Measurements from ENCODE around the gene HSD3B7.
"Not testable (repeated sequence)": the region's sequence is repeated elsewhere in the genome, so short reads cannot be mapped to it uniquely, and the experiment has no call there.

The HSD3B7 gene

GRCh38 chr16:31006589-31006988, 21.6 kb downstream of the HSD3B7 start:
- Histone ChIP-seq H3K27me3 (ENCODE audit: control insufficient read depth in 5 of 5, insufficient read depth in 4 of 5, low read length in 5 of 5) (peaks cover 15 to 34% (median 28%) of the 10 kb centered on the region in 5 donors), H3K9me3 (ENCODE audit: control insufficient read depth in 5 of 5, low read length in 5 of 5) (peaks cover 0 to 2% (median 0%) of the 10 kb centered on the region in 5 donors)

GRCh38 chr16:31007684-31008083, 22.7 kb downstream of the HSD3B7 start:
- Histone ChIP-seq H3K4me3 (ENCODE audit: low read depth in 1 of 5, low read length in 5 of 5) (no peak overlapping the region), H3K27me3 (ENCODE audit: control insufficient read depth in 5 of 5, insufficient read depth in 4 of 5, low read length in 5 of 5) (peaks cover 19 to 40% (median 31%) of the 10 kb centered on the region in 5 donors), H3K9ac (ENCODE audit: low read length in 5 of 5) (no peak overlapping the region), H3K36me3 (ENCODE audit: control insufficient read depth in 5 of 5, insufficient read depth in 5 of 5, low read length in 5 of 5) (no peaks in the 10 kb centered on the region), H3K27ac (ENCODE audit: low read depth, low read length) (no peak overlapping the region), H3K9me3 (ENCODE audit: control insufficient read depth in 5 of 5, low read length in 5 of 5) (peaks cover 0 to 2% (median 0%) of the 10 kb centered on the region in 5 donors), H3K4me1 (ENCODE audit: control insufficient read depth in 5 of 5, insufficient read depth in 5 of 5, low read length in 5 of 5) (peaks cover 0 to 2% (median 0%) of the 10 kb centered on the region in 5 donors)

More at GRCh38 chr16:31006589-31006988, 21.6 kb downstream of the HSD3B7 start:
- Histone ChIP-seq H3K4me1 (ENCODE audit: control insufficient read depth in 5 of 5, insufficient read depth in 5 of 5, low read length in 5 of 5) (peaks cover 0 to 13% (median 0%) of the 10 kb centered on the region in 5 donors), H3K4me3 (ENCODE audit: low read depth in 1 of 5, low read length in 5 of 5) (no peak overlapping the region), H3K36me3 (ENCODE audit: control insufficient read depth in 5 of 5, insufficient read depth in 5 of 5, low read length in 5 of 5) (no peaks in the 10 kb centered on the region), H3K27ac (ENCODE audit: low read depth, low read length) (no peak overlapping the region), H3K9ac (ENCODE audit: low read length in 5 of 5) (no peak overlapping the region)

- peaks cover 0 to 2% (median 0%) of the 10 kb centered on the region in 5 donors for H3K9me3 ChIP-seq (ENCODE audit: control insufficient read depth in 5 of 5, low read length in 5 of 5)
- H3K27me3 ChIP-seq (ENCODE audit: control insufficient read depth in 5 of 5, insufficient read depth in 4 of 5, low read length in 5 of 5) = peaks cover 19 to 40% (median 31%) of the 10 kb centered on the region in 5 donors
- H3K9ac ChIP-seq (ENCODE audit: low read length in 5 of 5) = no peak overlapping the region
- no peak overlapping the region for H3K4me3 ChIP-seq (ENCODE audit: low read depth in 1 of 5, low read length in 5 of 5)
- no peak overlapping the region for H3K27ac ChIP-seq (ENCODE audit: low read depth, low read length)
- H3K4me1 ChIP-seq (ENCODE audit: control insufficient read depth in 5 of 5, insufficient read depth in 5 of 5, low read length in 5 of 5) = no peaks in the 10 kb centered on the region
- no peaks in the 10 kb centered on the region for H3K36me3 ChIP-seq (ENCODE audit: control insufficient read depth in 5 of 5, insufficient read depth in 5 of 5, low read length in 5 of 5)
Observed at GRCh38 chr16:31008149-31008548, 23.1 kb downstream of the HSD3B7 start.

- Histone ChIP-seq H3K4me3 (ENCODE audit: low read depth in 1 of 5, low read length in 5 of 5) (no peak overlapping the region), H3K9ac (ENCODE audit: low read length in 5 of 5) (no peak overlapping the region), H3K9me3 (ENCODE audit: control insufficient read depth in 5 of 5, low read length in 5 of 5) (peaks cover 0 to 2% (median 0%) of the 10 kb centered on the region in 5 donors), H3K4me1 (ENCODE audit: control insufficient read depth in 5 of 5, insufficient read depth in 5 of 5, low read length in 5 of 5) (no peaks in the 10 kb centered on the region), H3K27ac (ENCODE audit: low read depth, low read length) (no peak overlapping the region), H3K27me3 (ENCODE audit: control insufficient read depth in 5 of 5, insufficient read depth in 4 of 5, low read length in 5 of 5) (peaks cover 19 to 40% (median 31%) of the 10 kb centered on the region in 5 donors), H3K36me3 (ENCODE audit: control insufficient read depth in 5 of 5, insufficient read depth in 5 of 5, low read length in 5 of 5) (no peaks in the 10 kb centered on the region)
Observed at GRCh38 chr16:31008551-31008950, 23.5 kb downstream of the HSD3B7 start.

GRCh38 chr16:31009120-31009519, 24.1 kb downstream of the HSD3B7 start:
- peaks cover 0 to 2% (median 0%) of the 10 kb centered on the region in 5 donors for H3K9me3 ChIP-seq (ENCODE audit: control insufficient read depth in 5 of 5, low read length in 5 of 5)
- H3K27ac ChIP-seq (ENCODE audit: low read depth, low read length) = no peak overlapping the region
- no peaks in the 10 kb centered on the region for H3K4me1 ChIP-seq (ENCODE audit: control insufficient read depth in 5 of 5, insufficient read depth in 5 of 5, low read length in 5 of 5)
- no peak overlapping the region for H3K9ac ChIP-seq (ENCODE audit: low read length in 5 of 5)
- H3K27me3 ChIP-seq (ENCODE audit: control insufficient read depth in 5 of 5, insufficient read depth in 4 of 5, low read length in 5 of 5) = peaks cover 19 to 40% (median 31%) of the 10 kb centered on the region in 5 donors
- H3K4me3 ChIP-seq (ENCODE audit: low read depth in 1 of 5, low read length in 5 of 5) = no peak overlapping the region
- H3K36me3 ChIP-seq (ENCODE audit: control insufficient read depth in 5 of 5, insufficient read depth in 5 of 5, low read length in 5 of 5) = no peaks in the 10 kb centered on the region

GRCh38 chr16:31009894-31010584, 25.0 kb downstream of the HSD3B7 start:
- H3K4me3 ChIP-seq (ENCODE audit: low read depth in 1 of 5, low read length in 5 of 5) = no peak overlapping the region
- H3K4me1 ChIP-seq (ENCODE audit: control insufficient read depth in 5 of 5, insufficient read depth in 5 of 5, low read length in 5 of 5) = no peaks in the 10 kb centered on the region
- no peak overlapping the region for H3K9ac ChIP-seq (ENCODE audit: low read length in 5 of 5)
- peaks cover 19 to 40% (median 32%) of the 10 kb centered on the region in 5 donors for H3K27me3 ChIP-seq (ENCODE audit: control insufficient read depth in 5 of 5, insufficient read depth in 4 of 5, low read length in 5 of 5)
- no peaks in the 10 kb centered on the region for H3K36me3 ChIP-seq (ENCODE audit: control insufficient read depth in 5 of 5, insufficient read depth in 5 of 5, low read length in 5 of 5)
- no peak overlapping the region for H3K27ac ChIP-seq (ENCODE audit: low read depth, low read length)
- H3K9me3 ChIP-seq (ENCODE audit: control insufficient read depth in 5 of 5, low read length in 5 of 5) = peaks cover 0 to 2% (median 0%) of the 10 kb centered on the region in 5 donors

DNA sequence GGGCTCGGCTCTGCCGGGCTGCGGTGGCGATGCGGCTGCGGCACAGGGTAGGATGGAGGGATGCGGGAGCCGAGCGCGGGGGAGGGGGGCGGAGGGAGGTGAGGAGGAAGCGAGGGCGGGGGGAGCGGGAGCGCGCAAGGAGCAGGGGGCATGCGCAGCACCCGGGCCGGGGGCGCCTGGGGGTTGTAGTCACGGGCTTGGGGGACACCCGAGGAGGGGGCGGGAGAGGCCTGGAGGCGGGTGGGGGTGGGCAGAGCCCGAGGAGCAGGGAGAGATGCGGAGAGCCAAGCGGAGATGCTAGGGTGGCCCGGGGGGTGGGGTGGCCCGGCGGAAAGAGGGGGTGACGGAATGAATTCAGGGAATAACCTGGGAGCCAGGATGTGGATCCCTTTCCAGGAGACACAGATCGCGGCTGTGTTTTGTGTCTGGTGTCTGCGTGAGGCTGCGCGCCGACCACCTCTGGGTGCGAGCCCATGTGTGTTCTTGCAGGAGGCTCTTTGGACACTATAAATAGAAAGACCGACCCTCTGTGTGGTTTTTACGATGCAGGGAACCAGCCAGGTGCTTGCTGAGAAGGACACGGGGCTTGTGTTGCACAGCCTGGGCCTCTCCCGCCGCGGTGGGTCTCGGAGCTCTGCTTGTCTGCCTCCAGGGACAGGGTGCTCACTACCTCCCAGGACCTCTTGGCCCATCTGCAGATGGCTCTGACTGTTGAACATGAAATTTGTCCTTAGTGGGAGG, 25.7 kb downstream of the HSD3B7 start, which contains the start of gene STX1B:
Gene STX1B (minus strand): TSS at position 54 of the 741 bp plus-strand sequence. CDS start 242 bp downstream, outside the sequence.
- no peaks in the 10 kb centered on the region for H3K4me1 ChIP-seq (ENCODE audit: control insufficient read depth in 5 of 5, insufficient read depth in 5 of 5, low read length in 5 of 5)
- peaks cover 0 to 2% (median 0%) of the 10 kb centered on the region in 5 donors for H3K9me3 ChIP-seq (ENCODE audit: control insufficient read depth in 5 of 5, low read length in 5 of 5)
- no peak within 1 kb of the TSS for H3K9ac ChIP-seq (ENCODE audit: low read length in 5 of 5)
- no peaks in the 10 kb centered on the region for H3K36me3 ChIP-seq (ENCODE audit: control insufficient read depth in 5 of 5, insufficient read depth in 5 of 5, low read length in 5 of 5)
- no peak within 1 kb of the TSS for H3K27ac ChIP-seq (ENCODE audit: low read depth, low read length)
- no peak within 1 kb of the TSS for H3K4me3 ChIP-seq (ENCODE audit: low read depth in 1 of 5, low read length in 5 of 5)
- H3K27me3 ChIP-seq (ENCODE audit: control insufficient read depth in 5 of 5, insufficient read depth in 4 of 5, low read length in 5 of 5) = peaks cover 19 to 40% (median 35%) of the 10 kb centered on the region in 5 donors

- not testable (repeated sequence) for H3K9me3 ChIP-seq (ENCODE audit: control insufficient read depth in 5 of 5, low read length in 5 of 5); H3K4me3 ChIP-seq (ENCODE audit: low read depth in 1 of 5, low read length in 5 of 5); H3K4me1 ChIP-seq (ENCODE audit: control insufficient read depth in 5 of 5, insufficient read depth in 5 of 5, low read length in 5 of 5); H3K36me3 ChIP-seq (ENCODE audit: control insufficient read depth in 5 of 5, insufficient read depth in 5 of 5, low read length in 5 of 5); H3K27ac ChIP-seq (ENCODE audit: low read depth, low read length); H3K9ac ChIP-seq (ENCODE audit: low read length in 5 of 5)
- H3K27me3 ChIP-seq (ENCODE audit: control insufficient read depth in 5 of 5, insufficient read depth in 4 of 5, low read length in 5 of 5) = peaks cover 19 to 39% (median 30%) of the 10 kb centered on the region in 5 donors
Observed at GRCh38 chr16:31011815-31012214, 26.8 kb downstream of the HSD3B7 start.

DNA sequence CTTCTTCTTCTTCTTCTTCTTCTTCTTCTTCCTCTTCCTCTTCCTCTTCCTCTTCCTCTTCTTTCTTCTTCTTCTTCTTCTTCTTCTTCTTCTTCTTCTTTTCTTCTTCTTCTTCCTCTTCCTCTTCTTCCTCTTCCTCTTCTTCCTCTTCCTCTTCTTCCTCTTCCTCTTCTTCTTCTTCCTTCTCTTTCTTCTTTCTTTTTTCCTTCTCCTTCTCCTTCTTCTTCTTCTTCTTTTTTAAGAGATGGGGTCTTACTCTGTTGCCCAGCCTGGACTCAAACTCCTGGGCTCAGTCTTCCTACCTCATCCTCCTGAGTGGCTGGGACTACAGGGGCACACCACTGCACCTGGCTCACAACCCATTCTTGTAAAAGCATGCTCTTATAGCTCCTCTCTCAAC, 28.3 kb downstream of the HSD3B7 start:
- H3K9me3 ChIP-seq (ENCODE audit: control insufficient read depth in 5 of 5, low read length in 5 of 5); H3K9ac ChIP-seq (ENCODE audit: low read length in 5 of 5): not testable (repeated sequence)
- peaks cover 14 to 30% (median 28%) of the 10 kb centered on the region in 5 donors for H3K27me3 ChIP-seq (ENCODE audit: control insufficient read depth in 5 of 5, insufficient read depth in 4 of 5, low read length in 5 of 5)

GRCh38 chr16:31016018-31016417, 31.0 kb downstream of the HSD3B7 start:
- H3K36me3 ChIP-seq (ENCODE audit: control insufficient read depth in 5 of 5, insufficient read depth in 5 of 5, low read length in 5 of 5) = no peaks in the 10 kb centered on the region
- H3K9me3 ChIP-seq (ENCODE audit: control insufficient read depth in 5 of 5, low read length in 5 of 5) = no peaks in the 10 kb centered on the region
- no peaks in the 10 kb centered on the region for H3K4me1 ChIP-seq (ENCODE audit: control insufficient read depth in 5 of 5, insufficient read depth in 5 of 5, low read length in 5 of 5)
- H3K9ac ChIP-seq (ENCODE audit: low read length in 5 of 5) = no peak overlapping the region
- peaks cover 5 to 16% (median 12%) of the 10 kb centered on the region in 5 donors for H3K27me3 ChIP-seq (ENCODE audit: control insufficient read depth in 5 of 5, insufficient read depth in 4 of 5, low read length in 5 of 5)
- no peak overlapping the region for H3K4me3 ChIP-seq (ENCODE audit: low read depth in 1 of 5, low read length in 5 of 5)
- H3K27ac ChIP-seq (ENCODE audit: low read depth, low read length) = no peak overlapping the region

More for the DNA sequence above, 28.3 kb downstream of the HSD3B7 start:
- H3K27ac ChIP-seq (ENCODE audit: low read depth, low read length); H3K4me1 ChIP-seq (ENCODE audit: control insufficient read depth in 5 of 5, insufficient read depth in 5 of 5, low read length in 5 of 5); H3K4me3 ChIP-seq (ENCODE audit: low read depth in 1 of 5, low read length in 5 of 5); H3K36me3 ChIP-seq (ENCODE audit: control insufficient read depth in 5 of 5, insufficient read depth in 5 of 5, low read length in 5 of 5): not testable (repeated sequence)

Measured in subcutaneous abdominal adipose tissue (tissue), 5 donors.